OCI-LY1 (cell line): ENCODE measurements around the gene CACNG7.

Experiments used
- H2AFZ ChIP-seq: fragments of 200-600 bp; sonication (generic), shearing (Covaris generic); 2 replicates; pipeline ENCODE4 v1.6.0; 2014; ENCODE audit warnings: antibody characterized with exemption, mild to moderate bottlenecking, low read length
- H3F3A ChIP-seq: fragments of 200-600 bp; sonication (generic), shearing (Covaris generic); 2 replicates; pipeline ENCODE4 v1.6.0; 2014; ENCODE audit warnings: mild to moderate bottlenecking, antibody characterized with exemption, low read length, moderate library complexity; ENCODE audit not compliant: insufficient read depth
- H3K27ac ChIP-seq: fragments of 200-600 bp; sonication (generic); 2 replicates; pipeline ENCODE4 v1.5.1; 2014; ENCODE audit warnings: low read length, mixed run types, mild to moderate bottlenecking, low read depth; ENCODE audit not compliant: poor library complexity, severe bottlenecking
- H3K27me3 ChIP-seq: fragments of 200-600 bp; sonication (generic); 2 replicates; pipeline ENCODE4 v1.6.0; 2014; ENCODE audit warnings: antibody characterized with exemption, mild to moderate bottlenecking, low read length, moderate library complexity; ENCODE audit not compliant: insufficient read depth
- H3K36me3 ChIP-seq: fragments of 200-600 bp; sonication (generic); 2 replicates; pipeline ENCODE4 v1.6.1; 2014; ENCODE audit warnings: mild to moderate bottlenecking, antibody characterized with exemption, low read length, moderate library complexity, mixed read lengths; ENCODE audit not compliant: insufficient read depth
- H3K4me1 ChIP-seq: fragments of 200-600 bp; sonication (generic); 2 replicates; pipeline ENCODE4 v1.5.1; 2014; ENCODE audit warnings: mild to moderate bottlenecking, low read length, moderate library complexity; ENCODE audit not compliant: insufficient read depth, severe bottlenecking
- H3K4me2 ChIP-seq: fragments of 200-600 bp; sonication (generic), shearing (Covaris generic); 2 replicates; pipeline ENCODE4 v1.6.1; 2014; ENCODE audit warnings: low read length
- H3K4me3 ChIP-seq: fragments of 200-600 bp; sonication (generic); 2 replicates; pipeline ENCODE4 v1.5.1; 2014; ENCODE audit warnings: low read length, low read depth, mild to moderate bottlenecking, mixed read lengths; ENCODE audit not compliant: poor library complexity, severe bottlenecking
- H3K79me2 ChIP-seq: fragments of 200-600 bp; shearing (Covaris generic); 2 replicates; pipeline ENCODE4 v1.6.1; 2016; ENCODE audit warnings: mixed run types, low read length, mixed read lengths; ENCODE audit not compliant: insufficient read depth
- H3K9ac ChIP-seq: fragments of 200-600 bp; sonication (generic), shearing (Covaris generic); 2 replicates; pipeline ENCODE4 v1.6.1; 2014; ENCODE audit warnings: mild to moderate bottlenecking, low read length, mixed read lengths
- H3K9me2 ChIP-seq: fragments of 200-600 bp; sonication (generic), shearing (Covaris generic); 2 replicates; pipeline ENCODE4 v1.6.1; 2014; ENCODE audit warnings: low read depth, mild to moderate bottlenecking, low read length, mixed read lengths
- H3K9me3 ChIP-seq: fragments of 200-600 bp; shearing (Covaris generic); 2 replicates; pipeline ENCODE4 v1.6.1; 2014; ENCODE audit warnings: low read length, mixed read lengths
- H4K20me1 ChIP-seq: fragments of 200-600 bp; sonication (generic), shearing (Covaris generic); 2 replicates; pipeline ENCODE4 v1.6.0; 2016; ENCODE audit warnings: mild to moderate bottlenecking, low read length; ENCODE audit not compliant: insufficient read depth
- EZH2 ChIP-seq: fragments of 200-600 bp; sonication (generic), shearing (Covaris generic); IDR thresholded peaks from 2 replicates; pipeline ENCODE4 v1.8.0; 2017; ENCODE audit warnings: borderline replicate concordance, mixed run types, mild to moderate bottlenecking, antibody characterized with exemption, low read length, moderate library complexity, mixed read lengths
- TF ChIP-seq, protein P1 (sequence below): fragments of 200-600 bp; sonication (generic), shearing (Covaris generic); IDR thresholded peaks from 2 replicates; pipeline ENCODE4 v1.5.1; 2017; ENCODE audit warnings: mild to moderate bottlenecking, antibody characterized with exemption, low read length, moderate library complexity, mixed read lengths

CACNG7 gene

DNA sequence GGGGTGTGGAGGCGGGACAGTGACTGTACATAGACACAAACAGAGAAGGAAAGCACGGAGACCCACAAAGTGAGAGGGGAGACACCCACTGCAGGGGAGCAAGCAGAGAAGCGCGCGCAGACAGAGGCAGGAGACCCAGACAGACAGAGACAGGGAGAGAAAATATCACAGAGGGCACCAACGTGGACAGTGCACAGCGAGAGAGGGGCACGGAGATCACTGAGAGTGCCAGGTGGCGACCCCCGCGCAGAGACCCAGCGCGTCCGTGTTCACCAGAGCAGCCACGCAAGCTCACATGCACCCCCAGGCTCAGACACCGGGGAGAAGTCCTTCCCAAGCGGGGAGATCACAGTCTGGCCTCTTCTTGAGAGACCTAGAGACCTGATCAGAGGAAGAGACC, 1.4 kb upstream of the CACNG7 start:
- Histone ChIP-seq H3K27ac (no peak overlapping the region), H3K27me3 (no peaks in the 10 kb centered on the region), H3K9me3 (no peaks in the 10 kb centered on the region), H3K36me3 (no peaks in the 10 kb centered on the region), H2AFZ (no peak overlapping the region), H3K9ac (no peak overlapping the region), H3K4me1 (no peaks in the 10 kb centered on the region), H3K4me2 (no peak overlapping the region), H3K79me2 (no peaks in the 10 kb centered on the region), H3F3A (no peaks in the 10 kb centered on the region), H3K4me3 (no peak overlapping the region), H4K20me1 (no peaks in the 10 kb centered on the region), H3K9me2 (no peaks in the 10 kb centered on the region)
- no peak for TF ChIP-seq EZH2
- TF ChIP-seq, protein P1, sequence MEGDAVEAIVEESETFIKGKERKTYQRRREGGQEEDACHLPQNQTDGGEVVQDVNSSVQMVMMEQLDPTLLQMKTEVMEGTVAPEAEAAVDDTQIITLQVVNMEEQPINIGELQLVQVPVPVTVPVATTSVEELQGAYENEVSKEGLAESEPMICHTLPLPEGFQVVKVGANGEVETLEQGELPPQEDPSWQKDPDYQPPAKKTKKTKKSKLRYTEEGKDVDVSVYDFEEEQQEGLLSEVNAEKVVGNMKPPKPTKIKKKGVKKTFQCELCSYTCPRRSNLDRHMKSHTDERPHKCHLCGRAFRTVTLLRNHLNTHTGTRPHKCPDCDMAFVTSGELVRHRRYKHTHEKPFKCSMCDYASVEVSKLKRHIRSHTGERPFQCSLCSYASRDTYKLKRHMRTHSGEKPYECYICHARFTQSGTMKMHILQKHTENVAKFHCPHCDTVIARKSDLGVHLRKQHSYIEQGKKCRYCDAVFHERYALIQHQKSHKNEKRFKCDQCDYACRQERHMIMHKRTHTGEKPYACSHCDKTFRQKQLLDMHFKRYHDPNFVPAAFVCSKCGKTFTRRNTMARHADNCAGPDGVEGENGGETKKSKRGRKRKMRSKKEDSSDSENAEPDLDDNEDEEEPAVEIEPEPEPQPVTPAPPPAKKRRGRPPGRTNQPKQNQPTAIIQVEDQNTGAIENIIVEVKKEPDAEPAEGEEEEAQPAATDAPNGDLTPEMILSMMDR, result no peak

DNA sequence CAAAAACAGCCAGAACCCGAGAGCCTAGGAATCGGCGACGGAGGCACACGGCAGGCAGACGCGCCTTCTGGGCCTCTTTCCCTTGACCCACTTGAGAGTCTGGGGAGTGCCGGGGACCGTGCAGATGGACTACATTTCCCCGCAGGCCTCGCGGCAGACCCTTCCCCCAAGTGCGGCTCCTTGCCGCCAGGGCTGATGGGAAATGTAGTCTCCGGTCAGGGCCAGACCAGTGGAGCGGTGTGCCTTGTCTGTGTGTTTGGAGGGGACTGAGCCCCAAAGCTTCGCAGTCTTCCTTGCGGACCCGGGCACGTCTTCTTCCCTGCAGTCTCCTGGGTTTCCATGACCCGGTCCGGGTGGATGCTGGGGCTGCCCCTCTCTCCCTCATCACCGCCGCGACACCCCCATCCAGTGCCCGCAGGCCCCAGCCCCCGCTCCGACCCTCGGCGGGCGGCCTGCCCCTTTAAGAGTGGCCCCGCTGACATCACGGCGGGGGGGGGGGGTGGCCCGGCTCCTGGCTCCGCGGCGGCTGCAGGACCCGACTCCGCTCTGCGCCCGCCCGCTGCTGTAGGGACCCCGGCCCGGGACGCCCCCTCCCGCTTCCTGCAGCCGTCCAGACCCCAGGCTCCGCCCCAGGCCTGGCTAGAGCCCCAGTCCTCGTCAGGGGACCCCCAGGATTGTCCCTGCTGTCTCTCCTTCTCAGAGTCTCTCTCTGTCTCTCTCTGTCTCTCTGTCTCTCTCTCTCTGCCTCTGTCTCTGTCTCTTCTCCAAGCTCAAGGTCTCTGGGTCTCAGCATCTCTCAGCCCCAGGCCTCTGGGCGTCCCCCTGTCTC, 758 bp upstream of the CACNG7 start:
- Histone ChIP-seq H3K4me2 (no peak overlapping the region), H3K27ac (no peak overlapping the region), H4K20me1 (no peaks in the 10 kb centered on the region), H3K9me3 (no peaks in the 10 kb centered on the region), H3K36me3 (no peaks in the 10 kb centered on the region), H3F3A (no peaks in the 10 kb centered on the region), H2AFZ (no peak overlapping the region), H3K27me3 (no peaks in the 10 kb centered on the region), H3K4me1 (no peaks in the 10 kb centered on the region), H3K9me2 (no peaks in the 10 kb centered on the region), H3K9ac (no peak overlapping the region), H3K4me3 (no peak overlapping the region), H3K79me2 (no peaks in the 10 kb centered on the region)
- TF ChIP-seq, protein P1, result no peak
- TF ChIP-seq EZH2, result no peak

DNA sequence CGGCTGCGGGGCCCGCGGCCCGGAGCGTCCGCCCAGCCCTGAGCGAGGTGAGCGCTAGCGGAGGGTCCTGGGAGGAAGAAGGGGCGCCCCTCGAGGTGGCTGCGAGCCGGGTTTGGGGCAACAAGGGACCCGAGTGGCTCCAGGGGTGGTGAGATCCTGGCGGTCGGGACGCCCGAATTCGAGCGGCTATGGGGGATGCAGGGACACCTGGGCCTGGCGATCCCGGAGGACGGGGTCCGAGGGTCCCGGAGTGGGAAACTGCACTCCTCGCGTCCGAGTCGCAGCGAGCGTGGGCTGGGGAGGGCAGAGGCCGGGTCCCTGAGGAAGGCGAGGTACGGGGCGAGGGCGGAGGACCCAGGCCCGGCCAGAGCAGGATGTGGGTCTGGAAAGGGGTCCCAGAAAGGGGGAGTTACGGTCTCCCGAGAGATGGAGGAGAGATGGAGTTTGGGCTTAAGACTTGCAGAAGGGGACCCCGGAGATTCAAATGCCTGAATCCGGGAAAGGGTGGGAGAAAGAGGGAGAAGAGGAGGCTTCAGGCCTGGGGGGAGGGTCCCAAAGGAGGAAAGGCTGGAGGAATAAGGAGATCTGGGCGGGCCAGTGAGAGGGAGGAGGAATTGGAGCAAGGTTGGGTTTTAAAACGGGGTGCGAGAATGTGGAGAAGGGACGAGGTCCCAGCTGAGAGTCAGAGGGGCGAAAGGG, 542 bp downstream of the CACNG7 start:
- H3K4me2 ChIP-seq, result no peak overlapping the region
- H2AFZ ChIP-seq, result no peak overlapping the region
- H3K79me2 ChIP-seq, result no peaks in the 10 kb centered on the region
- no peak for TF ChIP-seq EZH2
- TF ChIP-seq, protein P1, result no peak
- H3K36me3 ChIP-seq, result no peaks in the 10 kb centered on the region
- no peaks in the 10 kb centered on the region for H3K9me2 ChIP-seq
- H3K27ac ChIP-seq, result no peak overlapping the region
- no peaks in the 10 kb centered on the region for H3F3A ChIP-seq
- H3K9ac ChIP-seq, result no peak overlapping the region
- no peaks in the 10 kb centered on the region for H3K4me1 ChIP-seq
- no peaks in the 10 kb centered on the region for H3K27me3 ChIP-seq
- no peak overlapping the region for H3K4me3 ChIP-seq
- no peaks in the 10 kb centered on the region for H4K20me1 ChIP-seq
- H3K9me3 ChIP-seq, result no peaks in the 10 kb centered on the region
